CD14-positive monocyte (primary cell): Measurements from ENCODE around the gene FMO4. TPM values are rescaled to one million over a fixed set of nuclear protein-coding genes. Genes with fewer than 3 reads are reported as not detected.

Experiments
- DNase-seq, 3 donors: peaks; one replicate each; pipeline ENCODE4 v3.0.0-alpha.2; 2011 to 2022
- H2AFZ ChIP-seq: 2 replicates; pipeline ENCODE4 v1.6.0; 2012; ENCODE audit warnings: mild to moderate bottlenecking, low read depth, low read length, inconsistent platforms; ENCODE audit not compliant: insufficient read depth, poor library complexity, severe bottlenecking
- H3K27ac ChIP-seq, 2 donors: 1 replicate in 1 of 2; 2 replicates in 1 of 2; pipeline ENCODE4 v1.5.1; 2012 to 2013; ENCODE audit warnings: low read length in 2 of 2, control low read depth in 1 of 2, inconsistent platforms in 1 of 2, low read depth in 1 of 2, mild to moderate bottlenecking in 1 of 2
- H3K27me3 ChIP-seq, 2 donors: one replicate each; pipeline versions ENCODE4 v1.6.0 to v1.6.1; 2011 to 2013; ENCODE audit warnings: low read length in 2 of 2; ENCODE audit not compliant: control insufficient read depth in 2 of 2, insufficient read depth in 2 of 2
- H3K36me3 ChIP-seq, 2 donors: replicated peaks in 1 of 2; 1 replicate in 1 of 2; 2 replicates in 1 of 2; pipeline versions ENCODE4 v1.5.1 to v1.6.1; 2012 to 2013; ENCODE audit warnings: low read length in 2 of 2, control low read depth in 1 of 2, inconsistent platforms in 1 of 2, mild to moderate bottlenecking in 1 of 2; ENCODE audit not compliant: insufficient read depth in 2 of 2, control insufficient read depth in 1 of 2
- H3K4me1 ChIP-seq, 2 donors: 1 replicate in 1 of 2; 2 replicates in 1 of 2; pipeline versions ENCODE4 v1.5.1 to v1.6.1; 2012 to 2013; ENCODE audit warnings: low read length in 2 of 2, control low read depth in 1 of 2, inconsistent platforms in 1 of 2, mild to moderate bottlenecking in 1 of 2, moderate library complexity in 1 of 2; ENCODE audit not compliant: insufficient read depth in 2 of 2, control insufficient read depth in 1 of 2
- H3K4me2 ChIP-seq: replicated peaks from 2 replicates; pipeline ENCODE3; 2012; ENCODE audit warnings: low read length, moderate library complexity, mild to moderate bottlenecking; ENCODE audit not compliant: poor library complexity, severe bottlenecking; ENCODE audit errors: extremely low read depth
- H3K4me3 ChIP-seq, 3 experiments: fragments of 200-600 bp in 1 of 3; sonication (generic) in 1 of 3; replicated peaks in 1 of 3; 1 replicate in 2 of 3; 2 replicates in 1 of 3; pipeline ENCODE4 v1.5.1; 2011 to 2013; ENCODE audit warnings: low read length in 3 of 3, mild to moderate bottlenecking in 3 of 3, control low read depth in 2 of 3, low read depth in 2 of 3, inconsistent platforms in 1 of 3, moderate library complexity in 1 of 3
- H3K79me2 ChIP-seq: 2 replicates; pipeline ENCODE4 v1.6.0; 2012; ENCODE audit warnings: mild to moderate bottlenecking, control low read depth, inconsistent platforms, low read length, moderate library complexity; ENCODE audit not compliant: insufficient read depth
- H3K9ac ChIP-seq: 2 replicates; pipeline ENCODE4 v1.6.0; 2017; ENCODE audit warnings: low read length, mild to moderate bottlenecking; ENCODE audit not compliant: insufficient read depth, poor library complexity, severe bottlenecking
- H3K9me3 ChIP-seq, 2 donors: replicated peaks in 1 of 2; 1 replicate in 1 of 2; 2 replicates in 1 of 2; pipeline versions ENCODE4 v1.5.1 to v1.6.1; 2012 to 2013; ENCODE audit warnings: low read length in 2 of 2, control low read depth in 1 of 2; ENCODE audit not compliant: control insufficient read depth in 1 of 2, insufficient read depth in 1 of 2
- H4K20me1 ChIP-seq: 2 replicates; pipeline ENCODE4 v1.6.0; 2012; ENCODE audit warnings: mild to moderate bottlenecking, low read length, control low read depth, moderate library complexity; ENCODE audit not compliant: insufficient read depth
- H3K27ac Mint-ChIP-seq, 7 donors: one replicate each; pipeline ENCODE4 v1.8.0; 2020; ENCODE audit warnings: mild to moderate bottlenecking in 7 of 7, mixed read lengths in 7 of 7, moderate library complexity in 6 of 7, inconsistent platforms in 2 of 7
- H3K27me3 Mint-ChIP-seq, 3 donors: one replicate each; pipeline ENCODE4 v1.8.0; 2021 to 2022; ENCODE audit warnings: low read depth in 3 of 3, mild to moderate bottlenecking in 3 of 3, mixed read lengths in 3 of 3, moderate library complexity in 3 of 3, inconsistent platforms in 1 of 3
- H3K36me3 Mint-ChIP-seq, 2 donors: one replicate each; pipeline ENCODE4 v1.8.0; 2020; ENCODE audit warnings: mixed read lengths in 2 of 2, inconsistent platforms in 1 of 2, mild to moderate bottlenecking in 1 of 2
- H3K4me1 Mint-ChIP-seq: one replicate; pipeline ENCODE4 v1.8.0; 2020; ENCODE audit warnings: mild to moderate bottlenecking, mixed read lengths
- H3K4me3 Mint-ChIP-seq, 2 donors: one replicate each; pipeline ENCODE4 v1.8.0; 2020; ENCODE audit warnings: mild to moderate bottlenecking in 2 of 2, mixed read lengths in 2 of 2, moderate library complexity in 1 of 2
- H3K9me3 Mint-ChIP-seq, 7 donors: one replicate each; pipeline ENCODE4 v1.8.0; 2020 to 2022; ENCODE audit warnings: mixed read lengths in 7 of 7, mild to moderate bottlenecking in 6 of 7, moderate library complexity in 6 of 7, inconsistent platforms in 2 of 7
- CTCF ChIP-seq: fragments of 200-600 bp; IDR thresholded peaks from one replicate; pipeline ENCODE4 v1.8.0; 2022; ENCODE audit warnings: antibody characterized with exemption, mild to moderate bottlenecking
- WGBS: methylation state at CpG from one replicate; pipeline ENCODE4 v1.1.5; 2013; ENCODE audit warnings: missing lambda C conversion rate; ENCODE audit not compliant: insufficient coverage; 5-methylcytosine and 5-hydroxymethylcytosine counted together
- intact Hi-C, 2 donors: fragments of 100-400 bp; cut with micrococcal nuclease; formaldehyde crosslinking; loops; one replicate each; pipeline versions ENCODE4 v1.15.0 to v1.15.1; 2023
- polyA plus RNA-seq, 3 donors: library from polyadenylated mRNA; depleted of rRNA in 1 of 3; unstranded in 2 of 3; stranded (reverse) in 1 of 3; fragments of 300-500 nt in 2 of 3; fragments of >200 nt in 1 of 3; fragmentation: Illumina TruSeq in 2 of 3; gene quantifications; 1 replicate in 2 of 3; 2 replicates in 1 of 3; pipeline ENCODE4 v1.2.3, GENCODE V29; 2012 to 2021

Gene FMO4
- polyA plus RNA-seq, 3 donors = 1.3 to 1.9 (median 1.6) TPM

DNA sequence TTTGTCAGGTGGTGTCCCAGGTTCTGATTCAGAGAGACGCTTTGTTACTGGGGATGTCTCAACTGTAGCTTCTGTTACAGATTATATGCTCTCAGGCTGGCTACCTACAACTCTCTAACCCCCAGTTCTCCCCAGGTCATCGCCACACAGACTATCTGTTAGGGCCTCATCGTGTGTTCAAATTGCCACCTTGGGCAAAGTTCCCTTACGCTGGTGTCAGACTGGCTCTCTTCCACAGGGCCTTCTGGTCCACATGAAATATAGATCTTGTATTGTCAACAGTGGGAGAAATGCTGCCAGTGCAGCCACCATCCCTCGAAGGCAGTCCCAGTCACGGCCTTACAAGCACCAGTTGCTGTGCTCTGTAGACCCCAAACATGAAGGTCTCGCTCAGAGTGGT lies 15.3 kb downstream of the FMO4 start:
- H3K27ac Mint-ChIP-seq = no peak overlapping the region
- no peaks in the 10 kb centered on the region for H3K36me3 Mint-ChIP-seq
- no peak for DNase-seq
- H3K9ac ChIP-seq = no peak overlapping the region
- no peak overlapping the region for H2AFZ ChIP-seq
- peaks cover 0 to 2% (median 0%) of the 10 kb centered on the region in 3 donors for H3K27me3 Mint-ChIP-seq
- H3K4me2 ChIP-seq = no peak overlapping the region
- no peaks in the 10 kb centered on the region for H4K20me1 ChIP-seq
- no peaks in the 10 kb centered on the region for H3K27me3 ChIP-seq
- H3K4me1 Mint-ChIP-seq = no peaks in the 10 kb centered on the region
- H3K4me3 Mint-ChIP-seq = no peak overlapping the region
- TF ChIP-seq CTCF = no peak
- intact Hi-C loops = no loop called here
- H3K9me3 Mint-ChIP-seq = peaks cover 0 to 1% (median 0%) of the 10 kb centered on the region in 7 donors
- H3K4me1 ChIP-seq = no peaks in the 10 kb centered on the region
- no peaks in the 10 kb centered on the region for H3K36me3 ChIP-seq
- H3K27ac ChIP-seq = no peak overlapping the region
- H3K4me3 ChIP-seq = no peak overlapping the region
- WGBS = 95% methylated on average over 4 of the region's 7 CpGs
- no peaks in the 10 kb centered on the region for H3K9me3 ChIP-seq
- H3K79me2 ChIP-seq = no peaks in the 10 kb centered on the region

GRCh38 chr1:171334024-171334640 lies 20.1 kb downstream of the FMO4 start:
- Histone ChIP-seq H2AFZ (no peak overlapping the region), H3K9ac (no peak overlapping the region), H3K36me3 (no peaks in the 10 kb centered on the region), H4K20me1 (no peaks in the 10 kb centered on the region), H3K79me2 (no peaks in the 10 kb centered on the region), H3K4me1 (no peaks in the 10 kb centered on the region), H3K27ac (no peak overlapping the region), H3K27me3 (no peaks in the 10 kb centered on the region), H3K4me3 (no peak overlapping the region), H3K4me2 (no peak overlapping the region), H3K9me3 (no peaks in the 10 kb centered on the region)
- H3K4me1 Mint-ChIP-seq = no peaks in the 10 kb centered on the region
- peaks cover 3 to 6% of the 10 kb centered on the region in 2 donors for H3K36me3 Mint-ChIP-seq
- DNase-seq = no peak
- no peak overlapping the region for H3K4me3 Mint-ChIP-seq
- TF ChIP-seq CTCF = no peak
- no peaks in the 10 kb centered on the region for H3K9me3 Mint-ChIP-seq
- intact Hi-C loops = no loop called here
- peaks cover 0 to 5% (median 0%) of the 10 kb centered on the region in 3 donors for H3K27me3 Mint-ChIP-seq
- no peak overlapping the region for H3K27ac Mint-ChIP-seq
- no CpG with 5 or more reads among the region's 1 CpG for WGBS
